Measurements from ENCODE around the gene TSPO.
"Not testable (repeated sequence)": the region's sequence is repeated elsewhere in the genome, so short reads cannot be mapped to it uniquely, and the experiment has no call there.

TSPO gene

GRCh38 chr22:43151251-43152002 is at the start of gene TSPO:
TSPO (plus strand) TSS chr22:43151559; CDS start chr22:43159239, 7,680 bp downstream.
- in situ Hi-C loops (cut with MboI; ENCODE audit: low sequenced_read_pairs) = no loop called here

- in situ Hi-C loops (cut with MboI; ENCODE audit: low sequenced_read_pairs) = not testable (repeated sequence)
Measured at GRCh38 chr22:43104056-43104625, 47.2 kb upstream of the TSPO start.

- in situ Hi-C loops (cut with MboI; ENCODE audit: low sequenced_read_pairs) = not testable (repeated sequence)
Measured at GRCh38 chr22:43104950-43105349, 46.4 kb upstream of the TSPO start.

- in situ Hi-C loops (cut with MboI; ENCODE audit: low sequenced_read_pairs) = no loop called here
Measured at GRCh38 chr22:43106302-43106701, 45.1 kb upstream of the TSPO start.

GRCh38 chr22:43109511-43109910 is 41.8 kb upstream of the TSPO start:
- in situ Hi-C loops (cut with MboI; ENCODE audit: low sequenced_read_pairs) = no loop called here

- in situ Hi-C loops (cut with MboI; ENCODE audit: low sequenced_read_pairs) = no loop called here
Measured at GRCh38 chr22:43109921-43110443, 41.4 kb upstream of the TSPO start.

- in situ Hi-C loops (cut with MboI; ENCODE audit: low sequenced_read_pairs) = no loop called here
Measured at GRCh38 chr22:43110444-43110926, 40.9 kb upstream of the TSPO start, which contains the start of gene BIK. BIK (plus strand) TSS chr22:43110750; CDS start chr22:43124023, 13,273 bp downstream.

GRCh38 chr22:43110927-43111623 is 40.3 kb upstream of the TSPO start:
- in situ Hi-C loops (cut with MboI; ENCODE audit: low sequenced_read_pairs) = no loop called here

- in situ Hi-C loops (cut with MboI; ENCODE audit: low sequenced_read_pairs) = no loop called here
Measured at GRCh38 chr22:43113526-43114251, 37.7 kb upstream of the TSPO start.

GRCh38 chr22:43114958-43115357 is 36.4 kb upstream of the TSPO start:
- in situ Hi-C loops (cut with MboI; ENCODE audit: low sequenced_read_pairs) = no loop called here

GRCh38 chr22:43116932-43117331 is 34.4 kb upstream of the TSPO start:
- in situ Hi-C loops (cut with MboI; ENCODE audit: low sequenced_read_pairs) = no loop called here

GRCh38 chr22:43118024-43118849 is 33.1 kb upstream of the TSPO start:
- in situ Hi-C loops (cut with MboI; ENCODE audit: low sequenced_read_pairs) = no loop called here

- in situ Hi-C loops (cut with MboI; ENCODE audit: low sequenced_read_pairs) = no loop called here
Measured at GRCh38 chr22:43118953-43119458, 32.4 kb upstream of the TSPO start.

- in situ Hi-C loops (cut with MboI; ENCODE audit: low sequenced_read_pairs) = no loop called here
Measured at GRCh38 chr22:43126501-43127165, 24.7 kb upstream of the TSPO start.

GRCh38 chr22:43127166-43127908 is 24.0 kb upstream of the TSPO start:
- in situ Hi-C loops (cut with MboI; ENCODE audit: low sequenced_read_pairs) = no loop called here

GRCh38 chr22:43128116-43128515 is 23.2 kb upstream of the TSPO start:
- in situ Hi-C loops (cut with MboI; ENCODE audit: low sequenced_read_pairs) = no loop called here

- in situ Hi-C loops (cut with MboI; ENCODE audit: low sequenced_read_pairs) = no loop called here
Measured at GRCh38 chr22:43128928-43129424, 22.4 kb upstream of the TSPO start.
